Trophoblast cell (in vitro differentiated cells and primary cell): ENCODE measurements around the gene OR6P1.

Source experiments
- DNase-seq, 2 donors: peaks; one replicate each; pipeline ENCODE4 v3.0.0-alpha.2; 2016
- H2AFZ ChIP-seq: 2 replicates; pipeline ENCODE4 v1.6.1; 2013; ENCODE audit warnings: low read length, moderate library complexity, mild to moderate bottlenecking; ENCODE audit not compliant: insufficient read depth, poor library complexity
- H2AK5ac ChIP-seq: 2 replicates; pipeline ENCODE4 v1.6.1; 2013; ENCODE audit warnings: mild to moderate bottlenecking, low read length
- H2BK120ac ChIP-seq: 2 replicates; pipeline ENCODE4 v1.6.1; 2013; ENCODE audit warnings: low read length, mild to moderate bottlenecking, moderate library complexity; ENCODE audit not compliant: insufficient read depth, poor library complexity
- H2BK12ac ChIP-seq: 2 replicates; pipeline ENCODE4 v1.6.1; 2013; ENCODE audit warnings: mild to moderate bottlenecking, low read length, moderate library complexity
- H2BK5ac ChIP-seq: 2 replicates; pipeline ENCODE4 v1.6.1; 2013; ENCODE audit warnings: low read length, low read depth, moderate library complexity, mild to moderate bottlenecking; ENCODE audit not compliant: poor library complexity
- H3K14ac ChIP-seq: 2 replicates; pipeline ENCODE4 v1.6.1; 2013; ENCODE audit warnings: mild to moderate bottlenecking, low read length
- H3K18ac ChIP-seq: 2 replicates; pipeline ENCODE4 v1.6.1; 2013; ENCODE audit warnings: mild to moderate bottlenecking, low read length
- H3K23ac ChIP-seq: 2 replicates; pipeline ENCODE4 v1.6.1; 2013; ENCODE audit warnings: low read length
- H3K27ac ChIP-seq: 2 replicates; pipeline ENCODE4 v1.5.1; 2013; ENCODE audit warnings: low read depth, mild to moderate bottlenecking, inconsistent platforms, low read length, moderate library complexity
- H3K27me3 ChIP-seq: 2 replicates; pipeline ENCODE4 v1.6.1; 2013; ENCODE audit warnings: inconsistent platforms, mild to moderate bottlenecking, low read length, moderate library complexity; ENCODE audit not compliant: insufficient read depth
- H3K36me3 ChIP-seq, 2 experiments: 1 replicate in 1 of 2; 2 replicates in 1 of 2; pipeline ENCODE4 v1.6.1; 2013; ENCODE audit warnings: low read length in 2 of 2, mild to moderate bottlenecking in 2 of 2, moderate library complexity in 1 of 2; ENCODE audit not compliant: insufficient read depth in 2 of 2, control insufficient read depth in 1 of 2
- H3K4ac ChIP-seq: 2 replicates; pipeline ENCODE4 v1.6.1; 2013; ENCODE audit warnings: low read depth, mild to moderate bottlenecking, low read length, moderate library complexity
- H3K4me1 ChIP-seq, 2 experiments: 1 replicate in 1 of 2; 2 replicates in 1 of 2; pipeline ENCODE4 v1.6.1; 2013; ENCODE audit warnings: low read length in 2 of 2, mild to moderate bottlenecking in 2 of 2, moderate library complexity in 1 of 2; ENCODE audit not compliant: insufficient read depth in 2 of 2, control insufficient read depth in 1 of 2
- H3K4me2 ChIP-seq: 2 replicates; pipeline ENCODE4 v1.6.1; 2013; ENCODE audit warnings: inconsistent platforms, mild to moderate bottlenecking, low read length, moderate library complexity
- H3K4me3 ChIP-seq: 2 replicates; pipeline ENCODE4 v1.5.1; 2013; ENCODE audit warnings: mild to moderate bottlenecking, low read depth, low read length, inconsistent platforms
- H3K79me1 ChIP-seq: one replicate; pipeline ENCODE4 v1.6.1; 2013; ENCODE audit warnings: low read length
- H3K79me2 ChIP-seq: 2 replicates; pipeline ENCODE4 v1.6.1; 2013; ENCODE audit warnings: low read length, mild to moderate bottlenecking; ENCODE audit not compliant: control insufficient read depth, insufficient read depth, poor library complexity
- H3K9ac ChIP-seq: 2 replicates; pipeline ENCODE4 v1.6.1; 2013; ENCODE audit warnings: mild to moderate bottlenecking, low read length
- H3K9me3 ChIP-seq: 2 replicates; pipeline ENCODE4 v1.6.1; 2013; ENCODE audit warnings: low read depth, mild to moderate bottlenecking, control low read depth, inconsistent platforms, low read length; ENCODE audit not compliant: insufficient read depth
- H4K12ac ChIP-seq: 2 replicates; pipeline ENCODE4 v1.6.1; 2013; ENCODE audit warnings: low read depth, mild to moderate bottlenecking, low read length, moderate library complexity
- H4K8ac ChIP-seq: 2 replicates; pipeline ENCODE4 v1.6.1; 2013; ENCODE audit warnings: low read depth, mild to moderate bottlenecking, low read length, moderate library complexity
- H4K91ac ChIP-seq: one replicate; pipeline ENCODE4 v1.6.1; 2013; ENCODE audit warnings: low read depth, mild to moderate bottlenecking, low read length, moderate library complexity
- WGBS: extraction: QIAGEN DNeasy Blood & Tissue Kit; methylation state at CpG from one replicate; pipeline ENCODE4 v1.1.7; 2013; ENCODE audit warnings: missing lambda C conversion rate; ENCODE audit not compliant: insufficient read length, insufficient coverage; ENCODE audit errors: extremely low coverage; 5-methylcytosine and 5-hydroxymethylcytosine counted together

OR6P1 gene

GRCh38 chr1:158521666-158522058 lies 48.7 kb downstream of the OR6P1 start:
- no peaks in the 10 kb centered on the region for H3K36me3 ChIP-seq
- no peaks in the 10 kb centered on the region for H3K9me3 ChIP-seq
- H3K27ac ChIP-seq = no peak overlapping the region
- H3K79me2 ChIP-seq = no peaks in the 10 kb centered on the region
- no peak overlapping the region for H3K4me3 ChIP-seq
- no peak overlapping the region for H2AFZ ChIP-seq
- H3K9ac ChIP-seq = no peak overlapping the region
- no peaks in the 10 kb centered on the region for H3K79me1 ChIP-seq
- no peak for DNase-seq
- H2BK12ac ChIP-seq = no peak overlapping the region
- H3K4me1 ChIP-seq = no peaks in the 10 kb centered on the region
- no peak overlapping the region for H3K4me2 ChIP-seq
- no peak overlapping the region for H3K4ac ChIP-seq
- no peaks in the 10 kb centered on the region for H3K27me3 ChIP-seq
- no peak overlapping the region for H2AK5ac ChIP-seq
- H3K14ac ChIP-seq = no peak overlapping the region
- no peak overlapping the region for H2BK5ac ChIP-seq
- H4K8ac ChIP-seq = no peak overlapping the region
- no peak overlapping the region for H2BK120ac ChIP-seq
- WGBS = no CpG with 5 or more reads among the region's 2 CpGs
- H4K12ac ChIP-seq = no peak overlapping the region
- H4K91ac ChIP-seq = no peak overlapping the region
- H3K18ac ChIP-seq = no peak overlapping the region
- H3K23ac ChIP-seq = no peak overlapping the region

GRCh38 chr1:158520955-158521665 lies 49.3 kb downstream of the OR6P1 start:
- H2BK120ac ChIP-seq = no peak overlapping the region
- no peaks in the 10 kb centered on the region for H3K79me2 ChIP-seq
- no peak overlapping the region for H3K4me3 ChIP-seq
- no peak overlapping the region for H3K27ac ChIP-seq
- no peaks in the 10 kb centered on the region for H3K27me3 ChIP-seq
- H3K9me3 ChIP-seq = no peaks in the 10 kb centered on the region
- no peak overlapping the region for H3K9ac ChIP-seq
- H2AFZ ChIP-seq = no peak overlapping the region
- no CpG with 5 or more reads among the region's 3 CpGs for WGBS
- no peaks in the 10 kb centered on the region for H3K36me3 ChIP-seq
- H2BK12ac ChIP-seq = no peak overlapping the region
- H4K8ac ChIP-seq = no peak overlapping the region
- H3K4ac ChIP-seq = no peak overlapping the region
- no peaks in the 10 kb centered on the region for H3K79me1 ChIP-seq
- no peaks in the 10 kb centered on the region for H3K4me1 ChIP-seq
- H2AK5ac ChIP-seq = no peak overlapping the region
- no peak overlapping the region for H4K12ac ChIP-seq
- H3K4me2 ChIP-seq = no peak overlapping the region
- H4K91ac ChIP-seq = no peak overlapping the region
- no peak overlapping the region for H2BK5ac ChIP-seq
- no peak overlapping the region for H3K14ac ChIP-seq
- no peak overlapping the region for H3K18ac ChIP-seq
- H3K23ac ChIP-seq = no peak overlapping the region
- no peak for DNase-seq

- Histone ChIP-seq H3K4ac (no peak overlapping the region), H3K23ac (no peak overlapping the region), H3K9me3 (no peaks in the 10 kb centered on the region), H3K18ac (no peak overlapping the region), H2BK120ac (no peak overlapping the region), H4K8ac (no peak overlapping the region), H3K27me3 (no peaks in the 10 kb centered on the region), H3K27ac (no peak overlapping the region), H3K9ac (no peak overlapping the region), H3K79me1 (no peaks in the 10 kb centered on the region), H3K4me1 (no peaks in the 10 kb centered on the region), H4K91ac (no peak overlapping the region), H2BK5ac (no peak overlapping the region), H2BK12ac (no peak overlapping the region), H3K14ac (no peak overlapping the region), H4K12ac (no peak overlapping the region), H2AFZ (no peak overlapping the region), H3K79me2 (no peaks in the 10 kb centered on the region), H2AK5ac (no peak overlapping the region), H3K4me3 (no peak overlapping the region), H3K36me3 (no peaks in the 10 kb centered on the region), H3K4me2 (no peak overlapping the region)
- no peak for DNase-seq
- no CpG with 5 or more reads among the region's 1 CpG for WGBS
These were observed 50.4 kb downstream of the OR6P1 start for GRCh38 chr1:158520021-158520420.

- H3K79me1 ChIP-seq = no peaks in the 10 kb centered on the region
- no peak overlapping the region for H3K27ac ChIP-seq
- no peak overlapping the region for H3K4me2 ChIP-seq
- no peaks in the 10 kb centered on the region for H3K9me3 ChIP-seq
- H4K8ac ChIP-seq = no peak overlapping the region
- no peak overlapping the region for H4K12ac ChIP-seq
- H3K4me3 ChIP-seq = no peak overlapping the region
- no peak overlapping the region for H3K23ac ChIP-seq
- H2BK12ac ChIP-seq = no peak overlapping the region
- H3K36me3 ChIP-seq = no peaks in the 10 kb centered on the region
- no peaks in the 10 kb centered on the region for H3K79me2 ChIP-seq
- H4K91ac ChIP-seq = no peak overlapping the region
- no peak overlapping the region for H3K9ac ChIP-seq
- no peaks in the 10 kb centered on the region for H3K4me1 ChIP-seq
- H2AFZ ChIP-seq = no peak overlapping the region
- no peak overlapping the region for H2AK5ac ChIP-seq
- H2BK120ac ChIP-seq = no peak overlapping the region
- no peak overlapping the region for H3K18ac ChIP-seq
- H3K27me3 ChIP-seq = no peaks in the 10 kb centered on the region
- no peak overlapping the region for H2BK5ac ChIP-seq
- no peak overlapping the region for H3K4ac ChIP-seq
- no peak overlapping the region for H3K14ac ChIP-seq
- DNase-seq = no peak
These were observed 53.4 kb downstream of the OR6P1 start for GRCh38 chr1:158516966-158517365.
